HepG2 (cell line): ENCODE results near the gene ZBTB46. TPM values are rescaled to one million over a fixed set of nuclear protein-coding genes. Genes with fewer than 3 reads are reported as not detected.

ENCODE experiments used
- ATRX ChIP-seq: sonication (generic); formaldehyde crosslinking; IDR thresholded peaks from 2 replicates; pipeline ENCODE4 v1.4.0; 2020; ENCODE audit warnings: missing genetic modification reagents, borderline replicate concordance
- BHLHE40 ChIP-seq: IDR thresholded peaks from 2 replicates; pipeline ENCODE4 v1.6.1; 2011; ENCODE audit warnings: low read length, improper control_type of control experiment
- MTF2 ChIP-seq: sonication (generic); formaldehyde crosslinking; IDR thresholded peaks from 2 replicates; pipeline ENCODE4 v1.5.0; 2020; ENCODE audit warnings: missing genetic modification reagents, borderline replicate concordance
- NCOA1 ChIP-seq: sonication (generic); formaldehyde crosslinking; IDR thresholded peaks from 2 replicates; pipeline ENCODE4 v1.9.0; 2021; ENCODE audit warnings: missing genetic modification reagents
- PHF8 ChIP-seq: sonication (generic); formaldehyde crosslinking; IDR thresholded peaks from 2 replicates; pipeline ENCODE4 v1.5.0; 2020; ENCODE audit warnings: missing genetic modification reagents
- RARG ChIP-seq: sonication (generic); formaldehyde crosslinking; IDR thresholded peaks from 2 replicates; pipeline ENCODE4 v1.4.0; 2020; ENCODE audit warnings: low read depth, mild to moderate bottlenecking, missing genetic modification reagents
- RBM22 ChIP-seq: fragments of 200-400 bp; formaldehyde crosslinking; optimal IDR thresholded peaks from 2 replicates; pipeline ENCODE3; 2017; ENCODE audit warnings: mild to moderate bottlenecking, low read length, moderate library complexity
- SUZ12 ChIP-seq: fragments of 150-350 bp; IDR thresholded peaks from 2 replicates; pipeline ENCODE4 v1.6.1; 2014; ENCODE audit warnings: low read depth, low read length
- ZNF260 ChIP-seq: sonication (generic); formaldehyde crosslinking; IDR thresholded peaks from 2 replicates; pipeline ENCODE4 v1.4.0; 2020; ENCODE audit warnings: missing genetic modification reagents, low read depth, mild to moderate bottlenecking, borderline replicate concordance
- ZNF30 ChIP-seq: sonication (generic); formaldehyde crosslinking; IDR thresholded peaks from 2 replicates; pipeline ENCODE4 v1.5.0; 2020; ENCODE audit warnings: mild to moderate bottlenecking, missing genetic modification reagents
- ZNF343 ChIP-seq: sonication (generic); formaldehyde crosslinking; IDR thresholded peaks from 2 replicates; pipeline ENCODE4 v1.4.0; 2020; ENCODE audit warnings: mild to moderate bottlenecking, missing genetic modification reagents
- ZNF446 ChIP-seq: sonication (generic); formaldehyde crosslinking; IDR thresholded peaks from 2 replicates; pipeline ENCODE4 v1.5.0; 2020; ENCODE audit warnings: mild to moderate bottlenecking, missing genetic modification reagents
- ZNF468 ChIP-seq: sonication (generic); formaldehyde crosslinking; IDR thresholded peaks from 2 replicates; pipeline ENCODE4 v1.8.0; 2022; ENCODE audit warnings: mild to moderate bottlenecking, moderate library complexity, missing genetic modification reagents
- ZNF790 ChIP-seq: sonication (generic); formaldehyde crosslinking; IDR thresholded peaks from 2 replicates; pipeline ENCODE4 v1.8.0; 2022; ENCODE audit warnings: missing genetic modification reagents, mild to moderate bottlenecking, borderline replicate concordance
- ZNF792 ChIP-seq: IDR thresholded peaks from 2 replicates; pipeline ENCODE4 v1.6.1; 2016
- polyA plus RNA-seq, 8 experiments: library from polyadenylated mRNA; depleted of rRNA in 3 of 8; stranded (reverse) in 7 of 8; unstranded in 1 of 8; fragments of >200 nt; fragmentation: Illumina TruSeq in 4 of 8; extraction: Trizol in 4 of 8; gene quantifications; 2 replicates each; pipeline versions ENCODE4 v1.2.1 to v1.2.3, GENCODE V29; 2011 to 2016; ENCODE audit warnings: low read depth in 4 of 8, missing spikeins in 1 of 8, mixed read lengths in 1 of 8; ENCODE audit not compliant: insufficient read depth in 1 of 8
- total RNA-seq, 5 experiments: library from RNA; depleted of rRNA; stranded (reverse); fragments of >200 nt; fragmentation: Illumina TruSeq; extraction: Trizol; gene quantifications; 2 replicates each; pipeline ENCODE4 v1.2.3, GENCODE V29; 2016; ENCODE audit warnings: low read depth in 1 of 5
- TF ChIP-seq, protein P1 (sequence below): sonication (generic); formaldehyde crosslinking; IDR thresholded peaks from 2 replicates; pipeline ENCODE4 v1.4.0; 2020; ENCODE audit warnings: mild to moderate bottlenecking, missing genetic modification reagents, borderline replicate concordance
- TF ChIP-seq, protein P2 (sequence below): sonication (generic); IDR thresholded peaks from 2 replicates; pipeline ENCODE4 v1.6.1; 2016; ENCODE audit warnings: low read depth, borderline replicate concordance
- TF ChIP-seq, protein P3 (sequence below): sonication (generic); formaldehyde crosslinking; IDR thresholded peaks from 2 replicates; pipeline ENCODE4 v1.8.0; 2022; ENCODE audit warnings: mild to moderate bottlenecking, missing genetic modification reagents, moderate library complexity
- TF ChIP-seq, protein P4 (sequence below): IDR thresholded peaks from 2 replicates; pipeline ENCODE4 v1.6.1; 2016; ENCODE audit warnings: mild to moderate bottlenecking
- TF ChIP-seq, protein P5 (sequence below): sonication (generic); formaldehyde crosslinking; IDR thresholded peaks from 2 replicates; pipeline ENCODE4 v1.8.0; 2022; ENCODE audit warnings: missing genetic modification reagents, mild to moderate bottlenecking, moderate library complexity, borderline replicate concordance

Gene ZBTB46
- total and polyA plus RNA-seq, 2 of the 13 experiments (the other 11 are each of a cell fraction or from before 2014, with no cell fraction given), result 1.6 to 13.5 TPM

DNA sequence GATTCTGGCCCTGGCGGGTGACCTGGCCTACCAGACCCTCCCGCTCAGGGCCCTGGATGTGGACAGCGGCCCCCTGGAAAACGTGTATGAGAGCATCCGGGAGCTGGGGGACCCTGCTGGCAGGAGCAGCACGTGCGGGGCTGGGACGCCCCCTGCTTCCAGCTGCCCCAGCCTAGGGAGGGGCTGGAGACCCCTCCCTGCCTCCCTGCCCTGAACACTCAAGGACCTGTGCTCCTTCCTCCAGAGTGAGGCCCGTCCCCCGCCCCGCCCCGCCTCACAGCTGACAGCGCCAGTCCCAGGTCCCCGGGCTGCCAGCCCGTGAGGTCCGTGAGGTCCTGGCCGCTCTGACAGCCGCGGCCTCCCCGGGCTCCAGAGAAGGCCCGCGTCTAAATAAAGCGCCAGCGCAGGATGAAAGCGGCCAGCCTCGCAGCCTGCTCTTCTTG, 92.4 kb downstream of the ZBTB46 start (continued):
- TF ChIP-seq, protein P1, sequence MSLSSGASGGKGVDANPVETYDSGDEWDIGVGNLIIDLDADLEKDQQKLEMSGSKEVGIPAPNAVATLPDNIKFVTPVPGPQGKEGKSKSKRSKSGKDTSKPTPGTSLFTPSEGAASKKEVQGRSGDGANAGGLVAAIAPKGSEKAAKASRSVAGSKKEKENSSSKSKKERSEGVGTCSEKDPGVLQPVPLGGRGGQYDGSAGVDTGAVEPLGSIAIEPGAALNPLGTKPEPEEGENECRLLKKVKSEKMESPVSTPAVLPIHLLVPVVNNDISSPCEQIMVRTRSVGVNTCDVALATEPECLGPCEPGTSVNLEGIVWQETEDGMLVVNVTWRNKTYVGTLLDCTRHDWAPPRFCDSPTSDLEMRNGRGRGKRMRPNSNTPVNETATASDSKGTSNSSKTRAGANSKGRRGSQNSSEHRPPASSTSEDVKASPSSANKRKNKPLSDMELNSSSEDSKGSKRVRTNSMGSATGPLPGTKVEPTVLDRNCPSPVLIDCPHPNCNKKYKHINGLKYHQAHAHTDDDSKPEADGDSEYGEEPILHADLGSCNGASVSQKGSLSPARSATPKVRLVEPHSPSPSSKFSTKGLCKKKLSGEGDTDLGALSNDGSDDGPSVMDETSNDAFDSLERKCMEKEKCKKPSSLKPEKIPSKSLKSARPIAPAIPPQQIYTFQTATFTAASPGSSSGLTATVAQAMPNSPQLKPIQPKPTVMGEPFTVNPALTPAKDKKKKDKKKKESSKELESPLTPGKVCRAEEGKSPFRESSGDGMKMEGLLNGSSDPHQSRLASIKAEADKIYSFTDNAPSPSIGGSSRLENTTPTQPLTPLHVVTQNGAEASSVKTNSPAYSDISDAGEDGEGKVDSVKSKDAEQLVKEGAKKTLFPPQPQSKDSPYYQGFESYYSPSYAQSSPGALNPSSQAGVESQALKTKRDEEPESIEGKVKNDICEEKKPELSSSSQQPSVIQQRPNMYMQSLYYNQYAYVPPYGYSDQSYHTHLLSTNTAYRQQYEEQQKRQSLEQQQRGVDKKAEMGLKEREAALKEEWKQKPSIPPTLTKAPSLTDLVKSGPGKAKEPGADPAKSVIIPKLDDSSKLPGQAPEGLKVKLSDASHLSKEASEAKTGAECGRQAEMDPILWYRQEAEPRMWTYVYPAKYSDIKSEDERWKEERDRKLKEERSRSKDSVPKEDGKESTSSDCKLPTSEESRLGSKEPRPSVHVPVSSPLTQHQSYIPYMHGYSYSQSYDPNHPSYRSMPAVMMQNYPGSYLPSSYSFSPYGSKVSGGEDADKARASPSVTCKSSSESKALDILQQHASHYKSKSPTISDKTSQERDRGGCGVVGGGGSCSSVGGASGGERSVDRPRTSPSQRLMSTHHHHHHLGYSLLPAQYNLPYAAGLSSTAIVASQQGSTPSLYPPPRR (CRISPR knock-in tag), result no peak
- no peak for TF ChIP-seq ZNF468
- peak; percentile 7; the same call in 1 of the 2 replicates for TF ChIP-seq PHF8 (CRISPR knock-in tag)
- TF ChIP-seq, protein P2, sequence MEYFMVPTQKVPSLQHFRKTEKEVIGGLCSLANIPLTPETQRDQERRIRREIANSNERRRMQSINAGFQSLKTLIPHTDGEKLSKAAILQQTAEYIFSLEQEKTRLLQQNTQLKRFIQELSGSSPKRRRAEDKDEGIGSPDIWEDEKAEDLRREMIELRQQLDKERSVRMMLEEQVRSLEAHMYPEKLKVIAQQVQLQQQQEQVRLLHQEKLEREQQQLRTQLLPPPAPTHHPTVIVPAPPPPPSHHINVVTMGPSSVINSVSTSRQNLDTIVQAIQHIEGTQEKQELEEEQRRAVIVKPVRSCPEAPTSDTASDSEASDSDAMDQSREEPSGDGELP, result peak; percentile 97
- peak; percentile 73; the same call in 1 of the 2 replicates for TF ChIP-seq ZNF446 (CRISPR knock-in tag)
- no peak for TF ChIP-seq ZNF30 (CRISPR knock-in tag)
- TF ChIP-seq NCOA1 (CRISPR knock-in tag), result peak; percentile 95; the same call in 1 of the 2 replicates
- TF ChIP-seq ZNF792 (CRISPR knock-in tag), result no peak
- peak; percentile 21; the same call in 1 of the 2 replicates for TF ChIP-seq ATRX
- TF ChIP-seq BHLHE40, result peak; percentile 70
- TF ChIP-seq, protein P3, sequence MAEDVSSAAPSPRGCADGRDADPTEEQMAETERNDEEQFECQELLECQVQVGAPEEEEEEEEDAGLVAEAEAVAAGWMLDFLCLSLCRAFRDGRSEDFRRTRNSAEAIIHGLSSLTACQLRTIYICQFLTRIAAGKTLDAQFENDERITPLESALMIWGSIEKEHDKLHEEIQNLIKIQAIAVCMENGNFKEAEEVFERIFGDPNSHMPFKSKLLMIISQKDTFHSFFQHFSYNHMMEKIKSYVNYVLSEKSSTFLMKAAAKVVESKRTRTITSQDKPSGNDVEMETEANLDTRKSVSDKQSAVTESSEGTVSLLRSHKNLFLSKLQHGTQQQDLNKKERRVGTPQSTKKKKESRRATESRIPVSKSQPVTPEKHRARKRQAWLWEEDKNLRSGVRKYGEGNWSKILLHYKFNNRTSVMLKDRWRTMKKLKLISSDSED (CRISPR knock-in tag), result peak; percentile 27; the same call in 1 of the 2 replicates
- TF ChIP-seq RBM22, result peak; percentile 11
- TF ChIP-seq, protein P4, sequence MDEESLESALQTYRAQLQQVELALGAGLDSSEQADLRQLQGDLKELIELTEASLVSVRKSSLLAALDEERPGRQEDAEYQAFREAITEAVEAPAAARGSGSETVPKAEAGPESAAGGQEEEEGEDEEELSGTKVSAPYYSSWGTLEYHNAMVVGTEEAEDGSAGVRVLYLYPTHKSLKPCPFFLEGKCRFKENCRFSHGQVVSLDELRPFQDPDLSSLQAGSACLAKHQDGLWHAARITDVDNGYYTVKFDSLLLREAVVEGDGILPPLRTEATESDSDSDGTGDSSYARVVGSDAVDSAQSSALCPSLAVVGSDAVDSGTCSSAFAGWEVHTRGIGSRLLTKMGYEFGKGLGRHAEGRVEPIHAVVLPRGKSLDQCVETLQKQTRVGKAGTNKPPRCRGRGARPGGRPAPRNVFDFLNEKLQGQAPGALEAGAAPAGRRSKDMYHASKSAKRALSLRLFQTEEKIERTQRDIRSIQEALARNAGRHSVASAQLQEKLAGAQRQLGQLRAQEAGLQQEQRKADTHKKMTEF (CRISPR knock-in tag), result peak; percentile 52
- peak; percentile 95 for TF ChIP-seq RARG
- TF ChIP-seq ZNF260 (CRISPR knock-in tag), result no peak
- TF ChIP-seq MTF2 (CRISPR knock-in tag), result 0 out of 2 replicates have a peak, but pooled peaks have one; percentile 70
- TF ChIP-seq, protein P5, sequence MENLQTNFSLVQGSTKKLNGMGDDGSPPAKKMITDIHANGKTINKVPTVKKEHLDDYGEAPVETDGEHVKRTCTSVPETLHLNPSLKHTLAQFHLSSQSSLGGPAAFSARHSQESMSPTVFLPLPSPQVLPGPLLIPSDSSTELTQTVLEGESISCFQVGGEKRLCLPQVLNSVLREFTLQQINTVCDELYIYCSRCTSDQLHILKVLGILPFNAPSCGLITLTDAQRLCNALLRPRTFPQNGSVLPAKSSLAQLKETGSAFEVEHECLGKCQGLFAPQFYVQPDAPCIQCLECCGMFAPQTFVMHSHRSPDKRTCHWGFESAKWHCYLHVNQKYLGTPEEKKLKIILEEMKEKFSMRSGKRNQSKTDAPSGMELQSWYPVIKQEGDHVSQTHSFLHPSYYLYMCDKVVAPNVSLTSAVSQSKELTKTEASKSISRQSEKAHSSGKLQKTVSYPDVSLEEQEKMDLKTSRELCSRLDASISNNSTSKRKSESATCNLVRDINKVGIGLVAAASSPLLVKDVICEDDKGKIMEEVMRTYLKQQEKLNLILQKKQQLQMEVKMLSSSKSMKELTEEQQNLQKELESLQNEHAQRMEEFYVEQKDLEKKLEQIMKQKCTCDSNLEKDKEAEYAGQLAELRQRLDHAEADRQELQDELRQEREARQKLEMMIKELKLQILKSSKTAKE (CRISPR knock-in tag), result no peak
- peak; percentile 19; the same call in 1 of the 2 replicates for TF ChIP-seq ZNF343 (CRISPR knock-in tag)
- peak; percentile 92; the same call in 1 of the 2 replicates for TF ChIP-seq ZNF790 (CRISPR knock-in tag)
- TF ChIP-seq SUZ12, result no peak
